Osteoblast (primary cell): ENCODE results near the gene NEK8. TPM values are rescaled to one million over a fixed set of nuclear protein-coding genes. Genes with fewer than 3 reads are reported as not detected.
A peak's percentile ranks its signal among the peaks of the same experiment; 100 is the strongest.

Source experiments
- DNase-seq: peaks from one replicate; pipeline ENCODE4 v3.0.0; 2011; ENCODE audit warnings: low spot score, mixed read lengths; ENCODE audit not compliant: insufficient read length; ENCODE audit errors: missing footprints
- H2AFZ ChIP-seq: 2 replicates; pipeline ENCODE4 v1.6.0; 2011; ENCODE audit warnings: mild to moderate bottlenecking, low read length
- H3K27ac ChIP-seq: 2 replicates; pipeline ENCODE4 v1.5.1; 2011; ENCODE audit warnings: mild to moderate bottlenecking, low read depth, low read length, moderate library complexity
- H3K27me3 ChIP-seq: 2 replicates; pipeline ENCODE4 v1.6.0; 2012; ENCODE audit warnings: mild to moderate bottlenecking, control low read depth, inconsistent platforms, low read length, moderate library complexity; ENCODE audit not compliant: insufficient read depth
- H3K36me3 ChIP-seq: 2 replicates; pipeline ENCODE4 v1.5.1; 2011; ENCODE audit warnings: mild to moderate bottlenecking, low read length, control low read depth, moderate library complexity; ENCODE audit not compliant: insufficient read depth
- H3K4me1 ChIP-seq: 2 replicates; pipeline ENCODE4 v1.5.1; 2011; ENCODE audit warnings: mild to moderate bottlenecking, low read length, control low read depth, moderate library complexity; ENCODE audit not compliant: insufficient read depth
- H3K4me2 ChIP-seq: 2 replicates; pipeline ENCODE4 v1.6.0; 2011; ENCODE audit warnings: mild to moderate bottlenecking, low read length; ENCODE audit not compliant: insufficient read depth
- H3K4me3 ChIP-seq: fragments of 200-600 bp; sonication (generic); 3 replicates; pipeline ENCODE4 v1.5.1; 2012; ENCODE audit warnings: mild to moderate bottlenecking, low read length, inconsistent platforms; ENCODE audit not compliant: insufficient read depth
- H3K79me2 ChIP-seq: 2 replicates; pipeline ENCODE4 v1.6.0; 2012; ENCODE audit warnings: mild to moderate bottlenecking, low read length, control low read depth, inconsistent platforms; ENCODE audit not compliant: insufficient read depth
- H3K9me3 ChIP-seq: 2 replicates; pipeline ENCODE4 v1.5.1; 2011; ENCODE audit warnings: low read depth, low read length, control low read depth
- H4K20me1 ChIP-seq: 2 replicates; pipeline ENCODE4 v1.6.0; 2012; ENCODE audit warnings: mild to moderate bottlenecking, low read length, control low read depth; ENCODE audit not compliant: insufficient read depth
- total RNA-seq: library from RNA; depleted of rRNA; stranded (reverse); fragments of >200 nt; gene quantifications from 2 replicates; pipeline ENCODE4 v1.2.3, GENCODE V29; 2012
- TF ChIP-seq, protein P1 (sequence below): IDR thresholded peaks from 2 replicates; pipeline ENCODE4 v1.5.1; 2011; ENCODE audit warnings: mild to moderate bottlenecking, low read depth, low read length, moderate library complexity; ENCODE audit errors: extremely low read depth

The NEK8 gene
- total RNA-seq, 1 donor = 7.2 TPM

DNA sequence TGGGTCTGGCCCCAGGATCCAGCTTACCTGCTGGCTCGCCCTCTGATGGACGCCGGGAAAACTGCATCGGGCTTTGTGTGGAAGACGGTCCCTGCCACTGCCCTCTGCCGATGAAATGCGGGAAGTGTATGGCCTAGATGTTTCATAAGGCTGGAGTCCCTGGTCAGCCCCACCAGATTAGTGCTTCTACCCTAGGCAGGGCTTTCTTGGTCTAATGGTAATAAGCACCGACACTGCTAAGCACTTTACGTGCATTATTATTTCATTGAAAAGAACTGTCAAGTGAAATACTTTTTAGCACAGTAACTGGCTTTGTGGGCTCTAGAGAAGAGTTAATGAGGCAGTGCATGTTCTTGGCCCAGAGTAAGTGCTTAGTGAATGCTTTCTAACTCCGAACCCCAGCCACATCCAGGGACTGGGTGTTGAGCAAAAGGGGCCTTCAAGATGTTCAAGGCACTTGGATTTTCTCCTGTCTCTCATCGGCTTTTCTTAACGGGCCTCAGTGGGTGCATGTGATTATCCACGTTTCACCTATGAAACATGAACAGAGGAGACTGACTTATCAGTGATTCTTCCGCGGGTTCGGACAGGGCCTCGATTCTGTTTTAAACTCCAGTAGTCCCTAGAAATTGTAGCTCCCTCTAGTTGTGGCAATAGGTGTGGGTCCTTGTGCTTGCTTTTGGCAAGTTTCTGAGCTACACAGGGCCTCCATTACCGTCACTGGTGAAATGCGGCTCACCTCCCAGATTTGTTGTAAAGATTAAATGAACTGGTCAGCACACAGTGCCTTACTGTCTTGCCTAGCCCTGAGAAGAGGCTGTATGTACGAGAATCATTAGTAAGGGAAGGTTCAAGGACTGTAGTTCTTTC, 21.8 kb downstream of the NEK8 start:
- H3K4me2 ChIP-seq = no peak overlapping the region
- no peaks in the 10 kb centered on the region for H3K27me3 ChIP-seq
- H3K4me1 ChIP-seq = peaks cover 15% of the 10 kb centered on the region
- H3K4me3 ChIP-seq = no peak overlapping the region
- peak overlapping the region; percentile 5 for H3K27ac ChIP-seq
- peaks cover 51% of the 10 kb centered on the region for H4K20me1 ChIP-seq
- DNase-seq = peak; percentile 96
- no peak overlapping the region for H2AFZ ChIP-seq
- TF ChIP-seq, protein P1, sequence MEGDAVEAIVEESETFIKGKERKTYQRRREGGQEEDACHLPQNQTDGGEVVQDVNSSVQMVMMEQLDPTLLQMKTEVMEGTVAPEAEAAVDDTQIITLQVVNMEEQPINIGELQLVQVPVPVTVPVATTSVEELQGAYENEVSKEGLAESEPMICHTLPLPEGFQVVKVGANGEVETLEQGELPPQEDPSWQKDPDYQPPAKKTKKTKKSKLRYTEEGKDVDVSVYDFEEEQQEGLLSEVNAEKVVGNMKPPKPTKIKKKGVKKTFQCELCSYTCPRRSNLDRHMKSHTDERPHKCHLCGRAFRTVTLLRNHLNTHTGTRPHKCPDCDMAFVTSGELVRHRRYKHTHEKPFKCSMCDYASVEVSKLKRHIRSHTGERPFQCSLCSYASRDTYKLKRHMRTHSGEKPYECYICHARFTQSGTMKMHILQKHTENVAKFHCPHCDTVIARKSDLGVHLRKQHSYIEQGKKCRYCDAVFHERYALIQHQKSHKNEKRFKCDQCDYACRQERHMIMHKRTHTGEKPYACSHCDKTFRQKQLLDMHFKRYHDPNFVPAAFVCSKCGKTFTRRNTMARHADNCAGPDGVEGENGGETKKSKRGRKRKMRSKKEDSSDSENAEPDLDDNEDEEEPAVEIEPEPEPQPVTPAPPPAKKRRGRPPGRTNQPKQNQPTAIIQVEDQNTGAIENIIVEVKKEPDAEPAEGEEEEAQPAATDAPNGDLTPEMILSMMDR = peak; percentile 100
- H3K79me2 ChIP-seq = peaks cover 50% of the 10 kb centered on the region
- peaks cover 54% of the 10 kb centered on the region for H3K36me3 ChIP-seq
- no peaks in the 10 kb centered on the region for H3K9me3 ChIP-seq

DNA sequence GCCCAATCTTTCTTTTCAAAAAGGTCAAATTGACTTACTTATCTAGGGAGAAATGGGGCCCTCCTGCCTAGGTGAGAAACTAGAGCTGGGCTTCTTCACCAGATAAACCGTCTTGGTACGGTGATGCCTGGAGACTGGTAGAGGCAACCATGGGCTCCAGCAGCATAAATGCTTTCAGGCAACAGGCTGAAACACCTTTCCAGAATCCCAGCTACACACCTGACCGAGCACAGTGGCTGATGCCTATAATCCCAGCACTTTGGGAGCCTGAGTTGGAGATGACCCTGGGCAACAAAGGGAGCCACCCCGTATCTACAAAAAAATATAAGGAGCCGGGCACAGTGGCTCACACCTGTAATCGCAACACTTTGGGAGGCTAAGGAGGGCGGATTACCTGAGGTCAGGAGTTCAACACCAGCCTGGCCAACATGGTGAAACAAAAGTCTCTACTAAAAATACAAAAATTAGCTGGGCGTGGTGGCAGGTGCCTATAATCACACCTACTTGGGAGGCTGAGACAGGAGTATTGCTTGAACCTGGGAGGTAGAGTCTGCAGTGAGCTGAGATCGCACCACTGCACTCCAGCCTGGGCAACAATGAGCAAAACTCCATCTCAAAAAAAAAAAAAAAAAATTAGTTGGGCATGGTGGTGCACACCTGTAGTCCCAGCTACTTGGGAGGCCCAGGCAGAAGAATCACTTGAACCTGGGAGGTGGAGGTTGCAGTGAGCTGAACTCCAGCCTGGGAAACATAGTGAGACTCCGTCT, 23.2 kb downstream of the NEK8 start:
- H3K4me2 ChIP-seq = no peak overlapping the region
- H3K4me3 ChIP-seq = no peak overlapping the region
- no peak overlapping the region for H3K27ac ChIP-seq
- TF ChIP-seq, protein P1 = no peak
- peaks cover 41% of the 10 kb centered on the region for H4K20me1 ChIP-seq
- no peaks in the 10 kb centered on the region for H3K9me3 ChIP-seq
- no peaks in the 10 kb centered on the region for H3K27me3 ChIP-seq
- H3K79me2 ChIP-seq = peaks cover 36% of the 10 kb centered on the region
- H3K4me1 ChIP-seq = peaks cover 5% of the 10 kb centered on the region
- peaks cover 57% of the 10 kb centered on the region for H3K36me3 ChIP-seq
- DNase-seq = no peak
- H2AFZ ChIP-seq = no peak overlapping the region

DNA sequence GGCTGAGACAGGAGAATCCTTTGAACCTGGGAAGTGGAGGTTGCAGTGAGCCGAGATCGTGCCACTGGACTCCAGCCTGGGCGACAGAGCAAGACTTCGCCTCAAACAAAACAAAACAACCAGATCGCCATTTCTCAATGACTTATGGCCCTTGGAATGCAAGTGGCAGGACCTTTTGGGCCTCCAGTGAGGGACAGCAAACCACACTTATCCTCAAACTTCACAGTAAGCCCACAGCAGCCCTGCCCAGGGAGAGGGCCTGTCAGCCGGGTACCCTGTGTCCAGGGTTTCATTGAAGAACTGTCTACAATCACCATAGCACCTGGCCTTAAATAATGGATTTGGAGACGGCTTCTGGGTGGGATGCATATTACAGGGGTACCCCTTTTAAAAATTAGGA, 26.9 kb downstream of the NEK8 start:
- DNase-seq = peak; percentile 88
- peaks cover 15% of the 10 kb centered on the region for H4K20me1 ChIP-seq
- H3K4me1 ChIP-seq = peaks cover 3% of the 10 kb centered on the region
- H3K27ac ChIP-seq = no peak overlapping the region
- H3K27me3 ChIP-seq = no peaks in the 10 kb centered on the region
- no peak overlapping the region for H3K4me2 ChIP-seq
- no peaks in the 10 kb centered on the region for H3K9me3 ChIP-seq
- no peak overlapping the region for H3K4me3 ChIP-seq
- peaks cover 6% of the 10 kb centered on the region for H3K79me2 ChIP-seq
- H3K36me3 ChIP-seq = peaks cover 56% of the 10 kb centered on the region
- TF ChIP-seq, protein P1 = no peak
- H2AFZ ChIP-seq = no peak overlapping the region
